ENCODE data around the gene SORD.

Gene SORD

GRCh38 chr15:45118131-45118588 is 95.2 kb downstream of the SORD start:
- peaks cover 31% of the 10 kb centered on the region for H3K4me1 Mint-ChIP-seq (ENCODE audit: low read depth)
- peak overlapping the region; percentile 50 for H3K4me3 Mint-ChIP-seq
- no peaks in the 10 kb centered on the region for H3K36me3 Mint-ChIP-seq (ENCODE audit: low read depth)
- no peak overlapping the region for H3K27ac Mint-ChIP-seq
- H3K27me3 Mint-ChIP-seq: peaks cover 80% of the 10 kb centered on the region
- peak; percentile 86 for DNase-seq
- H3K9me3 Mint-ChIP-seq: no peaks in the 10 kb centered on the region

- no peak for DNase-seq
- Mint-ChIP-seq H3K27ac (no peak overlapping the region), H3K9me3 (no peaks in the 10 kb centered on the region), H3K4me1 (ENCODE audit: low read depth) (peaks cover 23% of the 10 kb centered on the region), H3K36me3 (ENCODE audit: low read depth) (no peaks in the 10 kb centered on the region), H3K27me3 (peaks cover 72% of the 10 kb centered on the region), H3K4me3 (no peak overlapping the region)
Observed at GRCh38 chr15:45118996-45119395, 96.0 kb downstream of the SORD start.

- Mint-ChIP-seq H3K4me3 (no peak overlapping the region), H3K4me1 (ENCODE audit: low read depth) (peaks cover 16% of the 10 kb centered on the region), H3K9me3 (no peaks in the 10 kb centered on the region), H3K27me3 (peaks cover 66% of the 10 kb centered on the region), H3K27ac (no peak overlapping the region), H3K36me3 (ENCODE audit: low read depth) (no peaks in the 10 kb centered on the region)
- DNase-seq: no peak
Observed at GRCh38 chr15:45120081-45120972, 97.3 kb downstream of the SORD start.

- Mint-ChIP-seq H3K27ac (no peak overlapping the region), H3K4me3 (no peak overlapping the region), H3K27me3 (peaks cover 66% of the 10 kb centered on the region), H3K4me1 (ENCODE audit: low read depth) (peaks cover 16% of the 10 kb centered on the region), H3K36me3 (ENCODE audit: low read depth) (no peaks in the 10 kb centered on the region), H3K9me3 (no peaks in the 10 kb centered on the region)
- no peak for DNase-seq
Observed at GRCh38 chr15:45121020-45121419, 98.0 kb downstream of the SORD start.

GRCh38 chr15:45121706-45122417 is 98.9 kb downstream of the SORD start:
- DNase-seq: no peak
- Mint-ChIP-seq H3K27me3 (peaks cover 62% of the 10 kb centered on the region), H3K36me3 (ENCODE audit: low read depth) (no peaks in the 10 kb centered on the region), H3K4me1 (ENCODE audit: low read depth) (peaks cover 10% of the 10 kb centered on the region), H3K4me3 (no peak overlapping the region), H3K27ac (no peak overlapping the region), H3K9me3 (no peaks in the 10 kb centered on the region)

GRCh38 chr15:45122719-45123118 is 99.7 kb downstream of the SORD start:
- Mint-ChIP-seq H3K4me1 (ENCODE audit: low read depth) (peaks cover 3% of the 10 kb centered on the region), H3K36me3 (ENCODE audit: low read depth) (no peaks in the 10 kb centered on the region), H3K9me3 (no peaks in the 10 kb centered on the region), H3K27me3 (peaks cover 58% of the 10 kb centered on the region), H3K27ac (no peak overlapping the region), H3K4me3 (no peak overlapping the region)
- no peak for DNase-seq

- peaks cover under 1% of the 10 kb centered on the region for H3K4me1 Mint-ChIP-seq (ENCODE audit: low read depth)
- no peak for DNase-seq
- H3K27ac Mint-ChIP-seq: no peak overlapping the region
- H3K36me3 Mint-ChIP-seq (ENCODE audit: low read depth): no peaks in the 10 kb centered on the region
- H3K9me3 Mint-ChIP-seq: no peaks in the 10 kb centered on the region
- no peak overlapping the region for H3K4me3 Mint-ChIP-seq
- peaks cover 58% of the 10 kb centered on the region for H3K27me3 Mint-ChIP-seq
Observed at GRCh38 chr15:45123397-45123796, 100.4 kb downstream of the SORD start.

- no peak overlapping the region for H3K4me3 Mint-ChIP-seq
- H3K27me3 Mint-ChIP-seq: peaks cover 67% of the 10 kb centered on the region
- H3K36me3 Mint-ChIP-seq (ENCODE audit: low read depth): no peaks in the 10 kb centered on the region
- no peaks in the 10 kb centered on the region for H3K9me3 Mint-ChIP-seq
- peaks cover 8% of the 10 kb centered on the region for H3K4me1 Mint-ChIP-seq (ENCODE audit: low read depth)
- DNase-seq: no peak
- H3K27ac Mint-ChIP-seq: no peak overlapping the region
Observed at GRCh38 chr15:45126535-45127158, 103.7 kb downstream of the SORD start.

Measured in activated T-cell treated with anti-CD3 and anti-CD28 coated beads, Interleukin-2, amount 50 U/mL, for 24 hours (primary cell).